ENCODE measurements around the gene KRT13. TPM values are rescaled to one million over a fixed set of nuclear protein-coding genes. Genes with fewer than 3 reads are reported as not detected.

The KRT13 gene
- total and polyA plus RNA-seq, 4 donors = 0.13 to 3.7 (median 2.8) TPM; not detected in 1

- no peak overlapping the region for H3K27ac ChIP-seq (ENCODE audit: low read depth in 1 of 2, low read length in 2 of 2)
- WGBS = 57% methylated on average over 10 of the region's 10 CpGs
- TF ChIP-seq GABPA (IDR thresholded peaks at IDR 0.05 in 1 of 2, conservative IDR thresholded peaks at IDR 0.05 in 1 of 2) (no peak), NR2F2 (IDR thresholded peaks at IDR 0.05) (no peak), RXRA (IDR thresholded peaks at IDR 0.05) (no peak), SP1 (IDR thresholded peaks at IDR 0.05) (no peak), FOXA2 (IDR thresholded peaks at IDR 0.05) (no peak), TAF1 (conservative IDR thresholded peaks at IDR 0.05) (no peak), ZBTB33 (IDR thresholded peaks at IDR 0.05) (no peak), RAD21 (IDR thresholded peaks at IDR 0.05) (no peak), HNF4A (conservative IDR thresholded peaks at IDR 0.05) (no peak), HNF4G (IDR thresholded peaks at IDR 0.05) (no peak), JUND (IDR thresholded peaks at IDR 0.05) (no peak), YY1 (IDR thresholded peaks at IDR 0.05) (no peak), CTCF (IDR thresholded peaks at IDR 0.05; ENCODE audit: low read depth, low read length, missing input control) (no peak)
Measured at GRCh38 chr17:41507315-41507880, 2.0 kb upstream of the KRT13 start.

GRCh38 chr17:41505809-41506767 is 676 bp upstream of the KRT13 start:
- no peaks in the 10 kb centered on the region for H3K36me3 ChIP-seq (ENCODE audit: control insufficient read depth in 4 of 4, insufficient read depth in 3 of 4, low read depth in 1 of 4, low read length in 3 of 4)
- whole genome bisulfite sequencing = 76% methylated on average over 14 of the region's 14 CpGs
- no peaks in the 10 kb centered on the region for H3K27me3 ChIP-seq (ENCODE audit: control insufficient read depth in 4 of 4, insufficient read depth in 4 of 4, low read length in 3 of 4)
- no peaks in the 10 kb centered on the region for H3K9me3 ChIP-seq (ENCODE audit: control insufficient read depth in 4 of 4, low read length in 3 of 4)
- H3K4me3 ChIP-seq (ENCODE audit: low read depth in 1 of 3, low read length in 3 of 3) = no peak overlapping the region
- no peak for DNase-seq (ENCODE audit: low spot score)
- H3K4me1 ChIP-seq (ENCODE audit: control insufficient read depth in 4 of 4, insufficient read depth in 4 of 4, low read length in 3 of 4) = no peaks in the 10 kb centered on the region
- no peak overlapping the region for H3K9ac ChIP-seq (ENCODE audit: low read depth in 1 of 2, low read length in 2 of 2)
- no peak overlapping the region for H3K27ac ChIP-seq (ENCODE audit: low read depth in 1 of 2, low read length in 2 of 2)
- no peak for TF ChIP-seq RXRA (IDR thresholded peaks at IDR 0.05)
- no peak for TF ChIP-seq ATF3 (IDR thresholded peaks at IDR 0.05)
- TF ChIP-seq GABPA (IDR thresholded peaks at IDR 0.05 in 1 of 2, conservative IDR thresholded peaks at IDR 0.05 in 1 of 2) = no peak
- no peak for TF ChIP-seq FOXA1 (IDR thresholded peaks at IDR 0.05)
- TF ChIP-seq HNF4G (IDR thresholded peaks at IDR 0.05) = no peak
- TF ChIP-seq MAX (IDR thresholded peaks at IDR 0.05) = no peak
- TF ChIP-seq REST (IDR thresholded peaks at IDR 0.05) = no peak
- no peak for TF ChIP-seq HNF4A (conservative IDR thresholded peaks at IDR 0.05)
- TF ChIP-seq SP1 (IDR thresholded peaks at IDR 0.05) = no peak
- no peak for TF ChIP-seq EGR1 (IDR thresholded peaks at IDR 0.05; ENCODE audit: low read depth in 2 of 2)
- TF ChIP-seq ZBTB33 (IDR thresholded peaks at IDR 0.05) = no peak
- no peak for TF ChIP-seq FOXA2 (IDR thresholded peaks at IDR 0.05)
- TF ChIP-seq NR2F2 (IDR thresholded peaks at IDR 0.05) = no peak
- TF ChIP-seq TAF1 (conservative IDR thresholded peaks at IDR 0.05) = no peak
- TF ChIP-seq YY1 (IDR thresholded peaks at IDR 0.05) = no peak

More at GRCh38 chr17:41507315-41507880, 2.0 kb upstream of the KRT13 start:
- Histone ChIP-seq H3K36me3 (ENCODE audit: control insufficient read depth in 4 of 4, insufficient read depth in 3 of 4, low read depth in 1 of 4, low read length in 3 of 4) (no peaks in the 10 kb centered on the region), H3K9ac (ENCODE audit: low read depth in 1 of 2, low read length in 2 of 2) (no peak overlapping the region), H3K27me3 (ENCODE audit: control insufficient read depth in 4 of 4, insufficient read depth in 4 of 4, low read length in 3 of 4) (no peaks in the 10 kb centered on the region), H3K4me1 (ENCODE audit: control insufficient read depth in 4 of 4, insufficient read depth in 4 of 4, low read length in 3 of 4) (no peaks in the 10 kb centered on the region), H3K9me3 (ENCODE audit: control insufficient read depth in 4 of 4, low read length in 3 of 4) (no peaks in the 10 kb centered on the region), H3K4me3 (ENCODE audit: low read depth in 1 of 3, low read length in 3 of 3) (no peak overlapping the region)
- DNase-seq (ENCODE audit: low spot score) = no peak
